ENCODE results near the gene CD2BP2. TPM values are rescaled to one million over a fixed set of nuclear protein-coding genes. Genes with fewer than 3 reads are reported as not detected.

The CD2BP2 gene
- total and polyA plus RNA-seq, 2 experiments from 2014 or later, result 38.5 to 50.0 TPM

GRCh38 chr16:30352488-30353401, 2.4 kb downstream of the CD2BP2 start:
- in situ Hi-C loops (cut with MboI), result no loop called here
- H3K9ac ChIP-seq, result peak overlapping the region; percentile 24; the same call in 1 of the 2 replicates
- peak overlapping the region; percentile 39 for H3K4me2 ChIP-seq (ENCODE audit: unreplicated experiment)
- no peak overlapping the region for H2AFZ ChIP-seq
- 89 to 92% methylated on average over 14 of the region's 14 CpGs for WGBS, 2 experiments (ENCODE audit: low coverage in 1 of 2, low lambda C conversion rate in 2 of 2, missing lambda C conversion rate in 2 of 2)
- peak overlapping the region; percentile 76 for H3K27ac ChIP-seq
- H3K9me3 ChIP-seq (ENCODE audit: low read depth), result no peaks in the 10 kb centered on the region
- DNase-seq, result no peak
- no peaks in the 10 kb centered on the region for H3K9me2 ChIP-seq (ENCODE audit: insufficient read depth)
- no peak overlapping the region for H3K4me3 ChIP-seq
- H3K27me3 ChIP-seq (replicated peaks; ENCODE audit: insufficient read depth), result no peaks in the 10 kb centered on the region
- TF ChIP-seq EZH2 (IDR thresholded peaks at IDR 0.05; ENCODE audit: insufficient read depth, poor library complexity, severe bottlenecking), result no peak
- TF ChIP-seq EZH2phosphoT487 (IDR thresholded peaks at IDR 0.05; ENCODE audit: insufficient read depth, low read depth), result no peak
- H3F3A ChIP-seq (ENCODE audit: insufficient read depth), result peaks cover 32% of the 10 kb centered on the region
- H4K20me1 ChIP-seq (ENCODE audit: insufficient read depth), result no peaks in the 10 kb centered on the region
- peaks cover 33% of the 10 kb centered on the region for H3K79me2 ChIP-seq (ENCODE audit: insufficient read depth)
- H3K36me3 ChIP-seq (ENCODE audit: low read depth), result peaks cover 13% of the 10 kb centered on the region; the same call in 1 of the 2 replicates
- H3K4me1 ChIP-seq (ENCODE audit: insufficient read depth), result peaks cover 28% of the 10 kb centered on the region

GRCh38 chr16:30351586-30352419, 3.3 kb downstream of the CD2BP2 start:
- no peaks in the 10 kb centered on the region for H3K27me3 ChIP-seq (replicated peaks; ENCODE audit: insufficient read depth)
- H3K9me2 ChIP-seq (ENCODE audit: insufficient read depth), result no peaks in the 10 kb centered on the region
- no peak for TF ChIP-seq EZH2 (IDR thresholded peaks at IDR 0.05; ENCODE audit: insufficient read depth, poor library complexity, severe bottlenecking)
- H3K9me3 ChIP-seq (ENCODE audit: low read depth), result no peaks in the 10 kb centered on the region
- H4K20me1 ChIP-seq (ENCODE audit: insufficient read depth), result no peaks in the 10 kb centered on the region
- peaks cover 28% of the 10 kb centered on the region for H3K4me1 ChIP-seq (ENCODE audit: insufficient read depth)
- H3K36me3 ChIP-seq (ENCODE audit: low read depth), result peaks cover 13% of the 10 kb centered on the region; the same call in 1 of the 2 replicates
- H3F3A ChIP-seq (ENCODE audit: insufficient read depth), result peaks cover 28% of the 10 kb centered on the region
- 50 to 54% methylated on average over 11 of the region's 11 CpGs for WGBS, 2 experiments (ENCODE audit: low coverage in 1 of 2, low lambda C conversion rate in 2 of 2, missing lambda C conversion rate in 2 of 2)
- in situ Hi-C loops (cut with MboI), result no loop called here
- peak; percentile 96 for DNase-seq
- H3K4me3 ChIP-seq, result no peak overlapping the region
- H3K9ac ChIP-seq, result peak overlapping the region; percentile 32; the same call in 1 of the 2 replicates
- peak overlapping the region; percentile 39 for H3K4me2 ChIP-seq (ENCODE audit: unreplicated experiment)
- H2AFZ ChIP-seq, result no peak overlapping the region
- peak overlapping the region; percentile 76 for H3K27ac ChIP-seq
- peaks cover 33% of the 10 kb centered on the region for H3K79me2 ChIP-seq (ENCODE audit: insufficient read depth)

- Histone ChIP-seq H4K20me1 (ENCODE audit: insufficient read depth) (no peaks in the 10 kb centered on the region), H3K4me3 (no peak overlapping the region), H3F3A (ENCODE audit: insufficient read depth) (peaks cover 20% of the 10 kb centered on the region), H3K27me3 (replicated peaks; ENCODE audit: insufficient read depth) (no peaks in the 10 kb centered on the region), H3K36me3 (ENCODE audit: low read depth) (peaks cover 13% of the 10 kb centered on the region; the same call in 1 of the 2 replicates), H3K4me2 (ENCODE audit: unreplicated experiment) (no peak overlapping the region), H3K9me2 (ENCODE audit: insufficient read depth) (no peaks in the 10 kb centered on the region), H3K27ac (no peak overlapping the region), H3K4me1 (ENCODE audit: insufficient read depth) (peaks cover 25% of the 10 kb centered on the region), H2AFZ (no peak overlapping the region), H3K9ac (no peak overlapping the region), H3K79me2 (ENCODE audit: insufficient read depth) (peaks cover 33% of the 10 kb centered on the region), H3K9me3 (ENCODE audit: low read depth) (no peaks in the 10 kb centered on the region)
- WGBS, 2 experiments (ENCODE audit: low coverage in 1 of 2, low lambda C conversion rate in 2 of 2, missing lambda C conversion rate in 2 of 2), result 90 to 95% methylated on average over 14 to 15 of the region's 15 CpGs
- no peak for TF ChIP-seq EZH2phosphoT487 (IDR thresholded peaks at IDR 0.05; ENCODE audit: insufficient read depth, low read depth)
- DNase-seq, result no peak
- in situ Hi-C loops (cut with MboI), result no loop called here
These were observed 4.1 kb downstream of the CD2BP2 start for GRCh38 chr16:30351001-30351441.

GRCh38 chr16:30350134-30350871, 4.8 kb downstream of the CD2BP2 start:
- Histone ChIP-seq H3K27ac (no peak overlapping the region), H3K79me2 (ENCODE audit: insufficient read depth) (peaks cover 33% of the 10 kb centered on the region), H3K27me3 (replicated peaks; ENCODE audit: insufficient read depth) (no peaks in the 10 kb centered on the region), H2AFZ (no peak overlapping the region), H4K20me1 (ENCODE audit: insufficient read depth) (no peaks in the 10 kb centered on the region), H3K9ac (no peak overlapping the region), H3K4me1 (ENCODE audit: insufficient read depth) (peaks cover 19% of the 10 kb centered on the region), H3F3A (ENCODE audit: insufficient read depth) (peaks cover 17% of the 10 kb centered on the region), H3K36me3 (ENCODE audit: low read depth) (peaks cover 13% of the 10 kb centered on the region; the same call in 1 of the 2 replicates), H3K9me3 (ENCODE audit: low read depth) (no peaks in the 10 kb centered on the region), H3K9me2 (ENCODE audit: insufficient read depth) (no peaks in the 10 kb centered on the region), H3K4me2 (ENCODE audit: unreplicated experiment) (no peak overlapping the region), H3K4me3 (no peak overlapping the region)
- in situ Hi-C loops (cut with MboI), result no loop called here
- 82 to 87% methylated on average over 3 of the region's 3 CpGs for WGBS, 2 experiments (ENCODE audit: low coverage in 1 of 2, low lambda C conversion rate in 2 of 2, missing lambda C conversion rate in 2 of 2)
- TF ChIP-seq EZH2phosphoT487 (IDR thresholded peaks at IDR 0.05; ENCODE audit: insufficient read depth, low read depth) (no peak), EZH2 (IDR thresholded peaks at IDR 0.05; ENCODE audit: insufficient read depth, poor library complexity, severe bottlenecking) (no peak)
- DNase-seq, result peak; percentile 23

All from GM23248 (cell line).